RPMI7951 (cell line): ENCODE results near the gene ZNRD2. TPM values are rescaled to one million over a fixed set of nuclear protein-coding genes. Genes with fewer than 3 reads are reported as not detected.

Experiments used
- DNase-seq: peaks from one replicate; pipeline ENCODE4 v3.0.0-alpha.2; 2012; ENCODE audit warnings: low read depth
- total RNA-seq: library from RNA; depleted of rRNA; stranded (reverse); fragments of >200 nt; shearing (Covaris generic); gene quantifications from 2 replicates; pipeline ENCODE4 v1.2.3, GENCODE V29; 2014

The ZNRD2 gene
- total RNA-seq, 1 experiment from 2014 or later = 87.7 TPM

DNA sequence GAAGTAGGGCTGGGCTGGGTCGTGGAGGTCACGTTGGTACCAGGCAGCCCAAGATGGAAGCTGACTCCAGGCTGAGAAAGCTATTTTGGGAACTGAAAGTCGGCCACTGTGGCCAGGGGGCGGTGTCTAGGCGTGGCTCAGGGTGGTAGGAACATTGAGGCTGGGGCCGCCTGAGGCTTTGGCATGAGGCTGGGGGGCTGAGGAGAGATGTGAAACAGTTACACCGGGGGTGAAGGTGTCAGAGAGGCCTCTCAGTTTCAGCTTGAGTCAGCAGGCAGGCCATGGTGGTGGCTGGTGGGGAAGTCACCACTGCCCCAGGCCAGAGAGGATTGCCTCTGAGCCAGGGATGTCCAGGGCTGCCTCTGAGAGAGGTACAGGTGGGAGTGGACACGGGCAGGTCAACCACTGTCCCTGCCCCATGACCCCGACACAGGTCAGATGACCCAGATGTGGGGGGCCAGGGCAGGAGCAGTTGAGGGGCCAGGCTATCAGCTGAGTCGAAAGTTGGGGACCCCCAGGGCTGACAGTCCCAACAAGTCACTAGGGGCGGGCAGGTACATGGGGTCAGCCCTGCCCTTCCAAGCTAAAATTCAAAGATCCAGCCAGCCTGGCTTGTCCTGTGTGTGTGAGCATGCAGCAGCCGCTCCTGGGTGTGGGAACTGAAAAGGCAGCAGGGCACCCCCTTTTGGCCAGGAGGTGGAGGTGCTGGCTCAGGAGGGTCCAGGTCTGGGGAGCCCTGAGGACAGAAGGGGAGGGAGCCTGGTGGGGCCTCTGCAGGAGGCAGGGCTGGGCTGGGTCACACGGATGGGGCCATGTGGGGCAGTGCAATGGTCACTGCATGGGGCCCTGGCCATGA lies 18.1 kb downstream of the ZNRD2 start:
- DNase-seq = no peak

DNA sequence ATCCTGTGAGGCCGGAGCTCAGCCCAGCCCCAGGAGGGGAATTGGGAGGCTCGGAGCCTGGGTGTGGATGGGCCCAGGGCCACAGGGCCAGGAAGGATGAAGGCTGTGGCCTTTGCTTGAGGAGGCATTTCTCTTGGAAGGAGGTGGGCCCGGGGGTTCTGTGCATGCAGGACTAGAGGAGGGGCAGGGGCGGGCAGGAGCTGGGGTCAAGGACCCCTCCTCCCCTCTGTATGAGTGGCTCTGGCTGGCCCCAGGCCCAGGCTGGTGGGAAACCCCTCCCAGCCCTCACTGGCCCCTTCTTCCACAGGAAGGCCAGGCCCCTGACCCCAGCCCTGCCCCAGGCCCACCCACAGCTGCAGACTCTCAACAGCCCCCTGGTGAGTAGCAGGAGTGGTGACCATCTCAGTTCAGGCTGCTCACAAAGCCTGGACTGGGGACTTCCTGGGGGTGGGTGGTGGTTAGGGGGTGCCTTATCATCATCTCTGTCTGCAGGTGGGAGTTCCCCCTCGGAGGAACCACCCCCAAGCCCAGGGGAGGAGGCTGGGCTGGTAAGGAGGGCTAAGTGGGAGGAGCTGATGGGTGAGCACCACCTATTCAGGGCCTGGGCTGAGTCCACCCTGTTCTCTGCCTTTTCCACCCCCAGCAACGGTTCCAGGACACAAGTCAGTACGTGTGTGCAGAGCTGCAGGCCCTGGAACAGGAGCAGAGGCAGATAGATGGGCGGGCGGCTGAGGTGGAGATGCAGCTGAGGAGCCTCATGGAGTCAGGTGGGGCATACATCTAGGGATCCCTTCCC lies 19.4 kb downstream of the ZNRD2 start:
- DNase-seq = no peak

DNA sequence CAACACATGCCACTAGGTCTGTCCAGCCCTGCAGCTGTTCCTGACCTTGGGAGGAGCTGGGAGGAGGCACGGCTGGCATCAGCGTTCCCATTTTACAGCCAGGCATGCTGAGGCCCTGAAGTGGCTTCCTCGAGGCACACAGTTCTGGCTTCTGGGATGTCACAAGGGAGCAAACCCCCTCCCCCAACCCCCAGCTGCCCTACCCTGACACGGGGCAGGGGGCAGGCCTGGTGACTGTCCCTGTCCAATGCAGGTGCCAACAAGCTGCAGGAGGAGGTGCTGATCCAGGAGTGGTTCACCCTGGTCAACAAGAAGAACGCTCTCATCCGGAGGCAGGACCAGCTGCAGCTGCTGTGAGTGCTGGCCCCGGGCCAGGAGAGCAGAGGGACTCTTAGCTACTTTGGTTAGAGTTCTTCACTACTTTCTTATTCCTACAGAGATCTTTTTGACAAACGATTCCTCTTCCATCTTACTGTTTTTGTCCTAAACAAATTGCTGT lies 20.0 kb downstream of the ZNRD2 start:
- no peak for DNase-seq

DNA sequence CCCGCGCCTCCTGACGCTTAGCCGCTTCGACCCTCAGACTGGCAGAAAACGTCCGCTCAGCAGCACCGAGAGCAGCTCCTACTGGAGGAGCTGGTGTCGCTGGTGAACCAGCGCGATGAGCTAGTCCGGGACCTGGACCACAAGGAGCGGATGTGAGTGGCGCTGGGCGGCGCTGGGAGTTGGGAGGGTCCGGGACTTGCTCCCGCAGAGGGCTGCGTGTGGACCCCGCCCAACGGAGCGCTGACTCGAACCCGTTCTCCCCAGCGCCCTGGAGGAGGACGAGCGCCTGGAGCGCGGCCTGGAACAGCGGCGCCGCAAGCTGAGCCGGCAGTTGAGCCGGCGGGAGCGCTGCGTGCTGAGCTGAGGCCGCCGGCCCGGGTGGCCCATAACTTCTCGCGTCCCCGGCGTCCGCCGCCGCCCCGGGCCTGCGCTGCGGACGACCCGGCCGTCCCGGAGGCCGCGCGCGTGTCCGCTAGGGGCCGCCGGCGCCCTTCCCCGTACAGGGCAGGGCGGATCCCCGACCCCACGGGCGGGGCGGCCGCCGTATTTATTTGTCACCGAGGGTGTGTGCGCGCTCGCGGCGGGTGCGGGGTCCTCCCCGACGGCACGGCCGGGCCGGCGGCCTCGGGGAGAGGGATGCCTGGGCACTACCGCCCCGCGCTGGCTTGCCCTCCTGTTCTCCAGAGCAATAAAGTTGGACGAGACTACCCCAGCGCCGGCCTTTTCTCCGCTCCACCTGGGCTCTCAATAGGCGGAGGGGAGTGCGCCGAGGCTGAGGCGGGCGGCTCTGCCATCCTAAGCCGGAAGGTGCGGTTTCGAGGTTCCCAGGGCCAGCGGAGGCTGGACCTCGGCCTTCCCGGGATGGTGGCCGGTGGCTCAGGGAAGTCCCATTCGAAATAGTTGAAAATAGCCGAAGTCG lies 21.9 kb downstream of the ZNRD2 start:
- DNase-seq = no peak

DNA sequence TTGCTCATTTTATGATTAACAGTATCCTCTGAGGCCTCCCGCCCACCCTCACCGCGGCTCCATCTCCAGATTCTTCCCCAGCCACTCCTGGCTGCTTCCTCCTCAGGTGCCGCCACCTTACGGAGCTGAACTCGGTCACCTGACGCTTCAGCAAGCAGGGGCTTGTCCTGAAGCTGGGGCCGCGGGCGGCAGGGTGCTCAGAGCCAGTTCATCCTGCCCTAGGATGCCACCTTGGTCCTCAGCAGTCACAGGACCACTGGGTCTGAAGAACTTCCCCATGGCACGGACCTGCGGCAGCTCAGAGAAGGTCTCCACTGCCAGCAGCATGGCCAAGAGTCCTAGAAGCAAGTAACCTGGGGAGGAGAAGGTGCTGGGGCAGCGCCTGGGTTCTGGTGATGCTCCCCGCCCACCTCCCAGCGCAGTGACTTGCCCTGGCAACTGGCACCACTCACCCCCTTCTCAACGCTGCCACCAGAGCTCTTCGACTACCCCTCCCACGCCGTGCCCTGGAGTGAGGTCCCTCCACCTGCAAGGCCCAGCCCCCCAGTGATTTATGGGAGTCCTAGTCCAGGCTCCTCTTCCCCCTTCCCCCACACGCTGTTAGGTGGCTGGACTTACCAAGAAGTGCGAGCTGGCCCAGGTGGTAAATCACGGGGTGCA lies 22.7 kb downstream of the ZNRD2 start:
- DNase-seq = no peak

DNA sequence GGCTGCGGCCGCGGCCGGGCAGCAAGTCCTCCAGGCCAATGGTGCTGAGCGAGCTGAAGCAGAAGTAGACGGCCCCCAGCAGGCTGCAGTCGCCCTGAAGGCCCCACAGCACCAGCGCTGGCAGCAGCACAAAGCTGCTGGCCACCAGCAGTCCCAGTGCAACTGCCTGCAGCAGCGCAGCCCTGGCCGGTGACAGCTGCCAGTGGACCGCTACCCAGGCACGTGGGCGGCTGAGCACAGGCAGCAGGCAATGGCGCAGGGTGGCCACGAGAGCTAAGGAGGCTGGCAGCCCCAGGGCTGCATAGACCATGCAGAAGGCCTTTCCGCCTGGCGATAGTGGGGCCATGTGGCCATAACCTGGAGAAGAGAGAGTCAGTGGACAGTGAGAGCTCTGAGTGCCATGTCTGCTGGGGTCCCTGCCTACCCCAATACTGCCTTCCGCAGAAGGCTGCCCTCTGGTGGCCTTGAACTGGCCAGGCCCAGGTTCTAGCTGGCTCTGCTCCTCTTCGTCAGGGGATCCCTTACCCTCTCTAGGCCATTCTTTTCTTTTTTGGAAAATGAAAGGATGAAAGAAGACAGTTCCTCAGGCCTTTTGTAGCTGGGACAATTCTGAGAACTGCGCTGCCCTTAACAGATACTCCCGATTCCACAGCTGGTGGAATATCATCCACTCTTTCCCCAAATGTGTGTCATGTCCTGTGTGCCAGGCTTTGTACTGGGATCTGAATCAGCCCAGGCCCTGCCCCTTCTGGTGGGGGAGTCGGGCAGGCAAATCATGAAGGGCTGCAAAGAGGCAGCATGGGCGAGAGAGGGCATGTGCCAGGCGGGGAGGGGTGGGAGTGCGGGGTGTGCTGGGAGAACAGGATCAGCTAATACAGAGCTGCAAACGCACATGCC lies 23.5 kb downstream of the ZNRD2 start:
- no peak for DNase-seq

DNA sequence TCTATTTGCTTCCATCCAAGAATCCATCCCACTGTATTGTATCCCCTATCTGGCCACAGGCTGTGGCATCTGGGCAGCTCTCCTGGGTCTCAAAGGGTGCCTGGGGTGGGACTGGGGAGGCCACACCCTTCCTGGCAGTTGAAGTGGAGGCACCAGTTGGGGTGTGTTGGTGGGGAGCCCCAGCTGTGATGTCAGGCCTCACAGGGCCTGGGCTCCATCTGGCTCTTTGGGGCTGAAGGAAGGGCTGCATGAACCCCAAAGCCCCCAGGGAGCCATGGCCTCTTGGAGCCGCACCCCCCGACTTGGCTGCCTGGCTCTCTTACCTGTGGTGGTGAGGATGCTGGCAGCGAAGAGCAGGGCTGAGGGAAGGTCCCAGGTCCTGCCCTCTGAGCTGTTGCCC lies 24.9 kb downstream of the ZNRD2 start:
- DNase-seq = no peak

DNA sequence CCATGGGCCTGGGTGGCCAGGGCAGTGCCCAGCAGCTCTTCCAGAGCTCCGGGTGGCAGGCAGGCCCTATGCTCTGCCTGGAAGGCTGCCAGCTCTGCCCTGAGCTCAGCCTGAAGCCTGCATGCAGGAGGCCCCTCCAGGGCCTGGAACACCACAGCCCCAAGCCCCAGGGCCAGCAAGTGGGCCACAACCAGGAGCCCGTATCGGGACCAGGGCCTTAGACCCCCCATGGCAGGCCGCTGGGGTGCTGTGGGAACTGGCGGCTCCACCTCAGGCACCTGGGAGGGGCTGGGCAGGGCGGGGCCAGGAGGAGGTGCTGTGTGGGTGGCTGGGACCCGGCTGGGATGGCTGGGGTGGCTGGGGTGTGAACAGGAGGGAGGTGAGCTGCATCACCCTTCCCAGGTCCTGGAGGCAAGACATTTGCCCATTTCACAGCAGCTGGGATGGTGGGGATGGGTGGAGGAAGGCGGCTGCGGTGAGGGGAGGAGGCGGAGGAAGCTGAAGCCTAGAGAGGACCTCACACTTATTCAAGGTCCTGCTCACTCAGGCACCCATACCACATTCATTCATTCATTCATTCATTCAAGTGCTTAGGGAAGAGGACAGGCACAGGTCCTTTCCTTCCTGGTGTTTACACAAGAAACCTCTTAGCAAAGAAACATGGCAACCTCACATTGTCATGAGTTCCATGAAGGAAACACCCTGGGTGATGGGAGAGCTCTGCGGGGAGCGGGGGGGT lies 25.4 kb downstream of the ZNRD2 start, which contains the start of gene KCNK7:
Gene KCNK7, minus strand, starts transcription at position 258 of the 739 bp plus-strand sequence. Its CDS starts 28 bp downstream, at position 230.
- DNase-seq = no peak

DNA sequence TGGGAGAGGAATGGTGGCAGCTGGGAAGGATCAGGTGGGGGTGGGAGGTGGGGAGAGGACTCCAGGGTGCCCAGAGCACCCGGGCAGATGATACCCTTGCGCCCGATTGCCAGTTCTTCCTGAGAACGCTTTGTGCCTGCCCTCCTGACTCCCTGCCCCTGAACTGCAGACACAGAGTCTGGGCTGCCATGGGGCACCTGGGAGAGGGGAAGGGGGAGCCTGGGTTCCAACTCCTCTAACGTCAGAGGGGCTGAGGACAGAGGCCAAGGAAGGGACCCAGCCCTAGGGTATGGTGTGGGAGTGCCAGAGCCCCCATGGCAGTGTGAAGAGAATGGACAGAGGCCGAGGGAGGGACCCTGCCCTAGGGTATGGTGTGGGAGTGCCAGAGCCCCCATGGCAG lies 26.2 kb downstream of the ZNRD2 start:
- DNase-seq = no peak

DNA sequence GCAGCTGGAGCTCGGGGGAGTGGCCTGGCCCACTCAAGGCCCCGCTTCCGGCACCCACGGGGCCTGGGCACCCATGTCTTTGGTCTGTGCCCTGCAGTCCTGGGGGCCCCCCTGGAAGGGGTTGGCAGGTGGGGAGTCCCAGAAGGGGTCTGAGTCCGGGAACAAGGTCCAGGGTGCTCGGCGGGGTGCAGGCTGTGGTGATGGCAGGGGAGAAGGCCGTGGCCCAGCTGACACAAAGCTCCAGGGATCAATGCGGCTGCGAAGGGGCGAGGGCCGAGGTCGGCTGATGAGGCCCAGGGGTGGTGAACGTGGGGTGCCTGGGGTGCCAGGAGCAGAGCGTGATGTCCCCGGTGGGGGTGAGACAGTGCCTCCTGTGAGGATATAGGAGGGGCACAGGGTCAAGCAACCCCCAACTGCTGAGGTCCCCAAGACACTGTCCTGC lies 28.0 kb downstream of the ZNRD2 start:
- no peak for DNase-seq

DNA sequence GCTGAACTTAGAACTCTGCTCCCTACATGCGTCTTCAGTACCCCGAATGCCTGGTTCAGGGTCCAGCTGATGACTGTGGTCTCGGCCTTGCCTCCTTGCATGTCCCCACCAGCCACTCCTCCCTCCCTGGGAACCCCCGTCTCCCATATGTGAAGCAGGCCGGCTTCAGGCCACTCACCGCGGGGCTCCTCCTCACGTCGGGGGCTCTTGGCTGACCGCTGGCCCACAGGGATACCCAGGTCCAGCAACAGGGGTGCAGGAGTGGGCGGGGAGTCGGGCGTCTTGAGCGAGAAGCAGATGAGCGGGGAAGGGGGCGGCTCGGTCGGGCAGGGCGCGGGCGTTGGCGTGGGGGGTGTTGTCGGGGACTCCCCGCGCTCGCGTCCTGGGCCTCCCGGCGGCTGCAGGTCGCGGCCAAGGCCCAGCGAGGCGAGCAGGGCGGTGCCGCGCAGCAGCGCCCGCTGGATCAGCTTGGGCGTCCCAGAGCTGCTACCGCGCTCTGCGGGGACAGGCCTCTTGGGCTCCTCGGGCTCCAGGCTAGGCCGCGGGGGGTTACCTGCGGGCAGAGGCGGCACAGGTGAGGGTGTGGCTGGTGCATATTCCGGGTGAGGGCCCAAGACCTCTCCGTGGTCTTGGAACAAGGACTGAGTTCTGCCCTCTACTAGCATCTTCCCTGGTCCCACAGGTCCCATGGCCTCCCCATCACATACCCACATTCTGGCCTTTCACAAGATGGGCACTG lies 29.1 kb downstream of the ZNRD2 start:
- DNase-seq = no peak

DNA sequence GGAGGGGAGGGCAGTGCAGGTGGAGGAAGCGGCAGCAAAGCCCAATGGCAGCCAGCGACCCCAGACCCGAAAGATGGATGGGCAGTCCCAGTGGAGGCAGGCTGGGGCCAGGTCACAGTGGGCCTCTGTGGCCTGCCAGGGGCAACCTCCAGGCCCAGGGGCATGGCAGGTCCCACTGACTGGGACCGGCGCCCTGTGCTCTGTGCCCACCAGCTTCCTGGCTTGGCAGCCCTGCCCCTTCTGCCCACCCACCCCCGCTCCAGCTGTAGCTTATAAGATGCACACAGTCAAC lies 29.6 kb downstream of the ZNRD2 start:
- DNase-seq = no peak

DNA sequence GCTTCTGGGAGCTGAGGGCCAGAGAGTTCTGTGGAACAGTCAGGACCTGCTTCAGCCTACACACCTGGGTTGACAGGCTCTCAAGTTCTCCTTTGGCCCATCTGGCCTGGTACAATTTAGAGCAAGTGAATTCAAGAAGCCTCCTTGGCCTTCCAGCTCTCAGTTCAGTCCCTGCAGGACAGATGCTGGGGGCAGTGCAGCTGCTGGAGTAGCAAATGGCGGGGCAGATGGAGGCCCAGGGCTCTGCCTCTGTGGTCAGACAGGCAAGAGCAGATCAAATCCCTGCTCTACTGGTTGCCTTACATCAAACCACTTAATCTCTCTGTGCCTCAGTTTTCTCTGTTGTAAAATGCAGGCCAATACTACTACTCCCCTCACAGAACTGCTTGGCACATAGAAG lies 34.0 kb downstream of the ZNRD2 start:
- DNase-seq = no peak

DNA sequence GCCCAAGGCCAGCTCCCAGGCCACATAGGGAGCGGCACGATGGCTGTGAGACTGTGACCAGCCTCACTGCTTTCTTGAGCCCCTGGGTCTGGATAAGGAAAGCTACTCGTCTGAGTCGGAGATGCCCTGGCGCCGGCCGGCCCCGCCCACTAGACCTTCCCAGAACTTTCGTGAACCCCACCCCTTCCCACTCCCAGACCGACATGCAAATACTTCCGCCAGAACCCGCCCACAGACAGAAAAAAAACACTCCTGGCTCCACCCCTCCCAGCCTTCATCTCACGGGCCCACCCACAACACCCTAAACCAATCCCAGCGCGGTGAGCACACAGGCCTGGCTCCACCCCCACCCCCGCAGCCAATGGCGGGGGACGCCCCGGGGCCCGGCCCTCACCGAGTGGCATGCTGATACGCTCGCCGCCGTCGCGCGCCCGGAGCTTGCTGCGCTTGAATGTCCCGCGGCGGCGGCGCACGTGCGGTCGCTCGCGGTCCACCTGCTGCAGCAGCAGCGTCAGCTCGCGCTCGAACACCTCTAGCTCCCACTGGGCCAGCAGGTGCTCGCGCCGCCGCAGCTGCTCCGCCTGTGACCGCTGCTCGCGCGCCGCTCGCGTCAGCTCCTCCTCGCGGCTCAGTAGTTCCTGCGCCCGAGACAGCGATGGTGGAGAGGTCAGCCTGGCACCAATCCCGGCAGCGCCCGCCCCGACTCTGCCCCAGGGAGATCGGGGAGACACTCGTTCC lies 36.8 kb downstream of the ZNRD2 start:
- no peak for DNase-seq

DNA sequence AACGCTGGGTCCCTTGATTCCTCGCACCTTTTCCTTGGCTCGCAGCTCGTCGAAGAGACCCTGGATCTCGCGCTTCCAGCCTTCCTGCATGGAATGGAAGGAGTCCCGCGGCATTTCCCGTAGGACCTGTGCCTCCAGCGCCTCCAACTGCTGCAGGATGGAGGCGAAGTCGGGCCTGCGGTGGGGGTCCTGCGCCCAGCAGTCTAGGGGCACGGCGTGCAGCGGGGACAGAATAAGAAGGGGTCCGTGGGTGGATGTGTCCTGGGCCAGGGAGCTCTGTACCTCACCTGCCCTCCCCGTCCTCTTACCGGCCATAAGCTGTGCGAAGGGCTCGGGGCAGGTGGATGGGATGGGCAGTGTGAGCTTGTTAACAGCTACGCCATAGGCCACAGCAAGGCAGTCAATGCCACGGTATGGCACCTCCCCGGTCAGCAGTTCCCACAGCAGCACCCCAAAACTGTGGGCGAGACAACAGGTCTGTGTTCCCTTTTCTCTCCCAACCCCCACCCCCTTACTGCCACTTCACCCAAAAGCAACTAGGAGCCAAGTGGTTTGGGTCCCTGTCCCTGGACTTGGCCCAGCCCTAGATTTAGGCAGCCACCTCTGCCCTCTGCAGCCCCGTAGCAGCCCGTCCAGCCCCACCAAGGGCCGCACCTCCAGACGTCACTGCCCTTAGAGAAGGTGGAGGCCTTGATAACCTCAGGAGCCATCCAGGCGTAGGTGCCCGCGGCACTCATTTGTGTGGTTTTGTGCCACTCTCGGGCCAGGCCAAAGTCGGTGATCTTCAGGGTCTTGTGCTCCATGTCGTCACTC lies 37.5 kb downstream of the ZNRD2 start:
- no peak for DNase-seq

DNA sequence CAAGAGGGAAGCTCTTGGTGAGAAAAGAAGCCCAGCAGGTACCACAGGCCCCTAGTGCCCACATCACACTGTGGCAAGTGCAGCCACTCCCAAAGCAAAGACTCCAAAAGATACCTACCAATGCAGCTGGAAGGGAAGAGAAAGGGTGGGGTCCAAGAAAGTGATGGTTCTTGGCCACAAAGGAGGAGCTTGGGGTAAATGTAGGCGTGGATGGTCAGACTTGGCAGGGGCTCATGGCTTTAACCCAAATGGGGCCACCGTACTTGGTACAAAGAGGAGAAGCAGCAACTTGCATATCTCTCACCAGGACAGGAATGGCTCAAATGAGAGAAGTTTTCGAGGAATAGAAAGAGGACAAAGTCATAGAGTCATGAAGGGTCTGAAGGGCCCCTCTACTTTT lies 39.0 kb downstream of the ZNRD2 start:
- no peak for DNase-seq

DNA sequence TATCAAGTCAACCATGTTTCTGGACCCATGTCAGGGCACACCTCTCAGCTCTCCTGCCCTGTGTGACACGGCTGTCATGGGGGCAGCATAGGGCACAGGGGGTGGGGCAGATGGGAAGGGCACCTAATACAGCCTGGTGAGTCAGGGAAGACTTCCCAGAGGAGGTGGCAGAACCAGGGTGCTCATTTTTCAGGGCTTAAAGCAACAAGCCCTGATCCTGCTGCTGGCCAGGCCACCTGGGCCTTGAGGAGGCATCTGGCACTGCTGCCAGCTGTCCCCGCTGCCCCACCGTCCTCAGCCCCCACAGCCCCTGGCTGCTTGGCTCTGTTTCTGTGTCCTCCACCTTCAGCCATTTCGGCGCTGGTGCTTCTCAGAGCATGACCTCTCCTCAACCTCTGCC lies 39.4 kb downstream of the ZNRD2 start:
- no peak for DNase-seq
